AG20443 (cell line): ENCODE measurements around the gene ERO1A.
A peak's percentile ranks its signal among the peaks of the same experiment; 100 is the strongest.

Experiments used
- DNase-seq: peaks from one replicate; pipeline ENCODE4 v3.0.0; 2012; ENCODE audit warnings: low spot score, mixed read lengths

ERO1A gene

GRCh38 chr14:52694761-52695480 lies 437 bp downstream of the ERO1A start:
- DNase-seq: peak; percentile 42

- no peak for DNase-seq
Observed at GRCh38 chr14:52693532-52693931, 1.8 kb downstream of the ERO1A start.

GRCh38 chr14:52693036-52693435 lies 2.3 kb downstream of the ERO1A start:
- no peak for DNase-seq

GRCh38 chr14:52692248-52692962 lies 3.0 kb downstream of the ERO1A start:
- DNase-seq: peak; percentile 57

GRCh38 chr14:52690983-52691760 lies 4.2 kb downstream of the ERO1A start:
- no peak for DNase-seq

- no peak for DNase-seq
Observed at GRCh38 chr14:52686176-52686575, 9.2 kb downstream of the ERO1A start.

GRCh38 chr14:52683985-52684520 lies 11.3 kb downstream of the ERO1A start:
- no peak for DNase-seq

GRCh38 chr14:52678591-52678990 lies 16.8 kb downstream of the ERO1A start:
- no peak for DNase-seq

GRCh38 chr14:52663850-52664249 lies 31.5 kb downstream of the ERO1A start:
- DNase-seq: no peak

- DNase-seq: no peak
Observed at GRCh38 chr14:52661314-52661713, 34.0 kb downstream of the ERO1A start.

- no peak for DNase-seq
Observed at GRCh38 chr14:52660832-52661231, 34.5 kb downstream of the ERO1A start.

GRCh38 chr14:52660325-52660724 lies 35.0 kb downstream of the ERO1A start:
- no peak for DNase-seq

GRCh38 chr14:52656905-52657304 lies 38.5 kb downstream of the ERO1A start:
- DNase-seq: no peak

GRCh38 chr14:52650774-52651173 lies 44.6 kb downstream of the ERO1A start:
- no peak for DNase-seq

GRCh38 chr14:52649511-52649910 lies 45.8 kb downstream of the ERO1A start:
- DNase-seq: no peak

- no peak for DNase-seq
Observed at GRCh38 chr14:52641745-52642144, 53.6 kb downstream of the ERO1A start.

GRCh38 chr14:52640137-52640536 lies 55.2 kb downstream of the ERO1A start:
- DNase-seq: no peak

- DNase-seq: no peak
Observed at GRCh38 chr14:52619687-52620086, 75.7 kb downstream of the ERO1A start.

- DNase-seq: no peak
Observed at GRCh38 chr14:52618602-52619001, 76.8 kb downstream of the ERO1A start.

GRCh38 chr14:52610187-52610586 lies 85.2 kb downstream of the ERO1A start:
- no peak for DNase-seq

- DNase-seq: no peak
Observed at GRCh38 chr14:52609445-52610044, 85.8 kb downstream of the ERO1A start.

- no peak for DNase-seq
Observed at GRCh38 chr14:52607061-52607460, 88.3 kb downstream of the ERO1A start.
